ENCODE measurements around the gene AOPEP. TPM values are rescaled to one million over a fixed set of nuclear protein-coding genes. Genes with fewer than 3 reads are reported as not detected.

AOPEP gene
- total RNA-seq, 1 experiment from 2014 or later: 89.5 TPM

- no peak for DNase-seq
- CTCF ChIA-PET: interaction anchor here (0.6 to 0.7 kb wide), 2 partner anchors 59 to 139 kb away, joined by 3 to 4 read pairs; no protein-coding TSS in a partner anchor
- no peaks in the 10 kb centered on the region for H3K9me3 Mint-ChIP-seq (ENCODE audit: low read depth, unreplicated experiment)
- no peaks in the 10 kb centered on the region for H3K27me3 Mint-ChIP-seq (ENCODE audit: unreplicated experiment)
- no TSS peak for BruUV-seq (replicated peaks)
- H3K4me3 Mint-ChIP-seq (ENCODE audit: low read depth, unreplicated experiment): peak overlapping the region; percentile 81
- H3K4me1 Mint-ChIP-seq (ENCODE audit: low read depth, unreplicated experiment): peaks cover 23% of the 10 kb centered on the region
- H3K27ac Mint-ChIP-seq (ENCODE audit: unreplicated experiment): peak overlapping the region; percentile 97
- intact Hi-C loops (cut with micrococcal nuclease; ENCODE audit: unreplicated experiment): loop anchor here (2.0 kb wide), 2 partner anchors 39 to 93 kb away; no protein-coding TSS in a partner anchor
- peaks cover 74% of the 10 kb centered on the region for H3K36me3 Mint-ChIP-seq (ENCODE audit: insufficient read depth, unreplicated experiment)
- TF ChIP-seq CTCF (IDR thresholded peaks at IDR 0.05; ENCODE audit: unreplicated experiment): no peak
Measured at GRCh38 chr9:95007226-95007869, 280.8 kb downstream of the AOPEP start.

- intact Hi-C loops (cut with micrococcal nuclease; ENCODE audit: unreplicated experiment): loop anchor here (1.0 kb wide), 1 partner anchor 15 kb away; no protein-coding TSS in a partner anchor
- H3K27me3 Mint-ChIP-seq (ENCODE audit: unreplicated experiment): no peaks in the 10 kb centered on the region
- CTCF ChIA-PET: no interaction called here
- H3K27ac Mint-ChIP-seq (ENCODE audit: unreplicated experiment): peak overlapping the region; percentile 97
- peaks cover 76% of the 10 kb centered on the region for H3K36me3 Mint-ChIP-seq (ENCODE audit: insufficient read depth, unreplicated experiment)
- peak overlapping the region; percentile 81 for H3K4me3 Mint-ChIP-seq (ENCODE audit: low read depth, unreplicated experiment)
- TF ChIP-seq CTCF (IDR thresholded peaks at IDR 0.05; ENCODE audit: unreplicated experiment): no peak
- H3K9me3 Mint-ChIP-seq (ENCODE audit: low read depth, unreplicated experiment): no peaks in the 10 kb centered on the region
- BruUV-seq (replicated peaks): no TSS peak
- H3K4me1 Mint-ChIP-seq (ENCODE audit: low read depth, unreplicated experiment): peaks cover 19% of the 10 kb centered on the region
- DNase-seq: no peak
Measured at GRCh38 chr9:95008151-95008771, 281.8 kb downstream of the AOPEP start.

GRCh38 chr9:95009459-95009858, 283.0 kb downstream of the AOPEP start:
- Mint-ChIP-seq H3K36me3 (ENCODE audit: insufficient read depth, unreplicated experiment) (peaks cover 75% of the 10 kb centered on the region), H3K4me1 (ENCODE audit: low read depth, unreplicated experiment) (peaks cover 21% of the 10 kb centered on the region), H3K27ac (ENCODE audit: unreplicated experiment) (no peak overlapping the region), H3K9me3 (ENCODE audit: low read depth, unreplicated experiment) (no peaks in the 10 kb centered on the region), H3K4me3 (ENCODE audit: low read depth, unreplicated experiment) (no peak overlapping the region), H3K27me3 (ENCODE audit: unreplicated experiment) (no peaks in the 10 kb centered on the region)
- no peak for TF ChIP-seq CTCF (IDR thresholded peaks at IDR 0.05; ENCODE audit: unreplicated experiment)
- no TSS peak for BruUV-seq (replicated peaks)
- no peak for DNase-seq
- intact Hi-C loops (cut with micrococcal nuclease; ENCODE audit: unreplicated experiment): no loop called here
- CTCF ChIA-PET: interaction anchor here (0.7 kb wide), 1 partner anchor 36 kb away, joined by 3 read pairs; no protein-coding TSS in a partner anchor

- CTCF ChIA-PET: interaction anchor here (0.6 kb wide), 1 partner anchor 153 kb away, joined by 3 read pairs; no protein-coding TSS in a partner anchor
- no peaks in the 10 kb centered on the region for H3K9me3 Mint-ChIP-seq (ENCODE audit: low read depth, unreplicated experiment)
- no peak overlapping the region for H3K4me3 Mint-ChIP-seq (ENCODE audit: low read depth, unreplicated experiment)
- no TSS peak for BruUV-seq (replicated peaks)
- no peaks in the 10 kb centered on the region for H3K27me3 Mint-ChIP-seq (ENCODE audit: unreplicated experiment)
- H3K27ac Mint-ChIP-seq (ENCODE audit: unreplicated experiment): no peak overlapping the region
- TF ChIP-seq CTCF (IDR thresholded peaks at IDR 0.05; ENCODE audit: unreplicated experiment): no peak
- intact Hi-C loops (cut with micrococcal nuclease; ENCODE audit: unreplicated experiment): no loop called here
- H3K36me3 Mint-ChIP-seq (ENCODE audit: insufficient read depth, unreplicated experiment): peaks cover 73% of the 10 kb centered on the region
- H3K4me1 Mint-ChIP-seq (ENCODE audit: low read depth, unreplicated experiment): peaks cover 21% of the 10 kb centered on the region
- no peak for DNase-seq
Measured at GRCh38 chr9:95010431-95010838, 283.9 kb downstream of the AOPEP start.
